ENCODE results near the gene TMPRSS4.

TMPRSS4 gene

DNA sequence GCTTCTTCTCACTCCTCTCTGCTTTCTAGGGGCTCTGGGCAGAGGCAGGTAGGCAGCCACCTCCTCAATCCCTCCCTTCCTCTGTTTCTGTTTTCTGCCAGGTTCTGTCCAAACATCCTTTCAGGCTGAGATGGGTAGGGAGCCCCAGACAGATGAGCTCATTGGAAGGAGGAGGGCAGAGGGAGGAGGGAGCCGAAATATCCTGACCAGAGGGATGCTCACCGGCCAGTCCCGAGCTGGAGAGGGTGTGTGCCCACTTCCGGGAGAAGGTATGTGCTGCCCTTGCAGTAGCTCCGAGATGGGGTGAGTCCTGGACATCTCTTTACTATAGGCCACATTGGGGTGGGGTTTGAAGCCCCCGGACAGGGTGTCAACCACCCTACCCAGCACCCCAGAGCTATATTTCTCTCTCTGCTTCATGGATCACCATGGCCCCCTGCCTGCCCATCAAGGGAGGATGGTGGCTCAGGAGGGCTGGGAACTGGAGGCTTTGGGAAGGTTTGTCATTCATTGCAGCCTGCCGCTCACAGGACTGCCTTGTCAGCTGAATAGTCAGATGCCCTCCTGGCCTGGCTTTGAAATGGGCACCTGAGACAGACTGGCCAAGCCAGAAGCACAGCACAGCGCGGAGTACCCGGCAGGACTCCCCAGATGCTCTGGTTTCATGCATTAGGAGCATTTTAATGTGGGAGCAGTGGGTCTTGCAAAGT, 80.5 kb downstream of the TMPRSS4 start:
- no peak overlapping the region for H3K27ac Mint-ChIP-seq
- peaks cover 100% of the 10 kb centered on the region for H3K27me3 Mint-ChIP-seq
- H3K36me3 Mint-ChIP-seq, result no peaks in the 10 kb centered on the region
- H3K9me3 Mint-ChIP-seq, result no peaks in the 10 kb centered on the region
- CTCF ChIA-PET, result interaction anchor here (2.0 to 3.7 kb wide), 2 partner anchors 12 to 14 kb away, joined by 10 to 37 read pairs; no protein-coding TSS in a partner anchor
- H3K4me3 Mint-ChIP-seq, result no peak overlapping the region
- no peak for DNase-seq
- peaks cover 15% of the 10 kb centered on the region for H3K4me1 Mint-ChIP-seq

GRCh38 chr11:118161786-118162185, 84.9 kb downstream of the TMPRSS4 start:
- no peaks in the 10 kb centered on the region for H3K36me3 Mint-ChIP-seq
- no peak overlapping the region for H3K27ac Mint-ChIP-seq
- H3K4me1 Mint-ChIP-seq, result peaks cover 4% of the 10 kb centered on the region
- peaks cover 96% of the 10 kb centered on the region for H3K27me3 Mint-ChIP-seq
- H3K4me3 Mint-ChIP-seq, result no peak overlapping the region
- H3K9me3 Mint-ChIP-seq, result no peaks in the 10 kb centered on the region
- DNase-seq, result no peak
- CTCF ChIA-PET, result interaction anchor here (3.7 kb wide), 1 partner anchor 9 kb away, joined by 26 read pairs; no protein-coding TSS in a partner anchor

GRCh38 chr11:118162846-118163245, 86.0 kb downstream of the TMPRSS4 start:
- Mint-ChIP-seq H3K9me3 (no peaks in the 10 kb centered on the region), H3K4me3 (no peak overlapping the region), H3K36me3 (no peaks in the 10 kb centered on the region), H3K27ac (no peak overlapping the region), H3K27me3 (peaks cover 92% of the 10 kb centered on the region), H3K4me1 (no peaks in the 10 kb centered on the region)
- no peak for DNase-seq
- CTCF ChIA-PET, result interaction anchor here (1.7 kb wide), 1 partner anchor 9 kb away, joined by 6 read pairs; no protein-coding TSS in a partner anchor

- H3K27me3 Mint-ChIP-seq, result peaks cover 92% of the 10 kb centered on the region
- no peak for DNase-seq
- no peaks in the 10 kb centered on the region for H3K4me1 Mint-ChIP-seq
These were observed 86.6 kb downstream of the TMPRSS4 start for GRCh38 chr11:118163494-118163893.

GRCh38 chr11:118164885-118165284, 88.0 kb downstream of the TMPRSS4 start:
- Mint-ChIP-seq H3K4me1 (no peaks in the 10 kb centered on the region), H3K9me3 (no peaks in the 10 kb centered on the region), H3K36me3 (no peaks in the 10 kb centered on the region), H3K27ac (no peak overlapping the region), H3K4me3 (no peak overlapping the region), H3K27me3 (peaks cover 91% of the 10 kb centered on the region)
- no peak for DNase-seq
- CTCF ChIA-PET, result no interaction called here

More at GRCh38 chr11:118163494-118163893, 86.6 kb downstream of the TMPRSS4 start:
- Mint-ChIP-seq H3K4me3 (no peak overlapping the region), H3K27ac (no peak overlapping the region), H3K36me3 (no peaks in the 10 kb centered on the region), H3K9me3 (no peaks in the 10 kb centered on the region)
- CTCF ChIA-PET, result interaction anchor here (1.7 kb wide), 1 partner anchor 9 kb away, joined by 6 read pairs; no protein-coding TSS in a partner anchor

DNA sequence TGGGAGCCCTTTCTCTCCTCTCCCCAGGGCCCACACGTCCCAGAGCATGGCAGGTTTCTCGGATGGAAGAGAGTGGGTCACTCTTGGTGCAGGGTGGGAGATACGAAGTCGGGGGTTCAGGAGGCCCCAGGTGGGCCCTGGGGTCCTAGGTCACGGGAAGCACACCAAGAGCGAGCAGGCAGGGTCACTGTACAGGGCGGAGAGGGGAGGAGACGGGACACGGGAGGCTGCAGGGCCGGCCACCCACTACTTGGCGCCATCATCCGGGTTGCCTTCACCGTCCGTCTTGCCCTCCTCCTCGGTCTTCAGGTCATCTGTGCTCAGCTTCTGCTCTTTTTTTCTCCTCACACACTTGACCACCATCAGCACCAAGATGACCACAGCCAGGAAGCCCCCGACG, 89.8 kb downstream of the TMPRSS4 start:
- H3K27ac Mint-ChIP-seq, result no peak overlapping the region
- H3K4me3 Mint-ChIP-seq, result no peak overlapping the region
- H3K4me1 Mint-ChIP-seq, result no peaks in the 10 kb centered on the region
- peaks cover 89% of the 10 kb centered on the region for H3K27me3 Mint-ChIP-seq
- no peaks in the 10 kb centered on the region for H3K36me3 Mint-ChIP-seq
- CTCF ChIA-PET, result interaction anchor here (6.7 kb wide), 1 partner anchor 22 kb away, joined by 96 read pairs; no protein-coding TSS in a partner anchor
- H3K9me3 Mint-ChIP-seq, result no peaks in the 10 kb centered on the region
- DNase-seq, result no peak

GRCh38 chr11:118167253-118167652, 90.4 kb downstream of the TMPRSS4 start:
- no peak for DNase-seq
- Mint-ChIP-seq H3K27ac (no peak overlapping the region), H3K9me3 (no peaks in the 10 kb centered on the region), H3K4me1 (no peaks in the 10 kb centered on the region), H3K36me3 (no peaks in the 10 kb centered on the region), H3K27me3 (peaks cover 87% of the 10 kb centered on the region), H3K4me3 (no peak overlapping the region)
- CTCF ChIA-PET, result interaction anchor here (1.1 to 6.7 kb wide), 2 partner anchors 12 to 23 kb away, joined by 3 to 96 read pairs; no protein-coding TSS in a partner anchor

DNA sequence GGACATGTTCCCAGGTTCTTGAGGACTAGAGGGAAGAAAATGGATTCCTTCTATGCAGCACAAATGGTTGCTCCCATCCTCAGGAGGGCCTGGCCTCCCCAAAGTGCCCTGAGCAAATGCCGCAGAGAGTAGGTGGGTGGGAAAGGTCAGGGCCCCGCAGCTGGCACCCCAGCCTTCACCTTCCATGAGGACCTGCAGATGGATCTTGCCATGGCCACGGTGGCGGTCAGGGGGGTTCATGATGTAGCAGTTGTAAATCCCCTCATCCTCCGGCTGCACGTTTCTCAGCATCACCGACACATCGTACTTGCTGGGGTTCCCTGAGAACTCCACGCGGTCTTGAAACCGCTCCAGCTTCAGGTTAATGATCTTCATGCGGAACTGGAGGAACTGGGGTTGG, 91.0 kb downstream of the TMPRSS4 start:
- Mint-ChIP-seq H3K27ac (no peak overlapping the region), H3K36me3 (no peaks in the 10 kb centered on the region), H3K4me1 (no peaks in the 10 kb centered on the region), H3K9me3 (no peaks in the 10 kb centered on the region), H3K4me3 (no peak overlapping the region), H3K27me3 (peaks cover 87% of the 10 kb centered on the region)
- DNase-seq, result no peak
- CTCF ChIA-PET, result interaction anchor here (1.0 to 6.7 kb wide), 3 partner anchors 12 to 24 kb away, joined by 3 to 96 read pairs (median 3); no protein-coding TSS in a partner anchor

DNA sequence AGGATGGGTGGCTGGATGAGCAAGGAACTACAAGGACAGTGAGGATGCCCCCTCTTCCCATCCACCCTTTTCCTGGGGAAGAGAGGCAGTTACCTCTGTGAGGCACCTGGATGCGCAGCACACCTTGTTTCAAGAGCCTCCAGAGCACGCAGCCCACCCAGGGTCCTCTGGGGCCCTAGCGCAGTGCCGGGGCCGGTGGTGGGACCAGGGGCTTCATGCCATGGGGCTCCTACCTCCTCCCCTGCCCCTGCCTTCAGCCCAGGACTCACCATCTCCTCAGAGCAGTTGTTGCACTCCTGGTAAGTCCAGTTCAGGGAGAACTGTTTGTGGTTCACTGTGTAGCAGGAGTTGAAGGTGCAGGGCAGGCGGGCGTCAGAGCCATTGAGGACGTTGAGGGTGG, 91.4 kb downstream of the TMPRSS4 start:
- Mint-ChIP-seq H3K4me1 (no peaks in the 10 kb centered on the region), H3K36me3 (no peaks in the 10 kb centered on the region), H3K4me3 (no peak overlapping the region), H3K27ac (no peak overlapping the region), H3K9me3 (no peaks in the 10 kb centered on the region), H3K27me3 (peaks cover 85% of the 10 kb centered on the region)
- CTCF ChIA-PET, result interaction anchor here (1.0 to 6.7 kb wide), 2 partner anchors 17 to 24 kb away, joined by 3 to 96 read pairs; no protein-coding TSS in a partner anchor
- no peak for DNase-seq

DNA sequence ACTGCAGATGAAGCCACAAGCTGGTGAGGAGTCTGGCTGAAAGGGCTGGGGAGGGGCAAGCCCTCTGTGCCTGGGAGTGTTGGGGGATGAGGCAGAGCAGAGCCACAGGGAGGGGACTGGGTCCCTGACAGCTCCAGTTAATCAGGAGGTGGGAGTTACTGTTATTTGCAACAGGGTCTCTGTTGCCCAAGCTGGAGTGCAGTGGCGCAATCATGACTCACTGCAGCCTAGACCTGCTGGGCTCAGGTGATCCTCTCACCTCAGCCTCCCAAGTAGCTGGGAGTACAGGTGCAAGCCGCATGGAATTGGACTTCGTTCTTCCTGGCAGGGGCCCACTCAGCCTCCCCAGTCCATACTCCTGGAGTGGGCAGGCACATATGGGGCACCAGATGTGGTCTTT, 91.9 kb downstream of the TMPRSS4 start:
- no peak overlapping the region for H3K4me3 Mint-ChIP-seq
- no peaks in the 10 kb centered on the region for H3K4me1 Mint-ChIP-seq
- no peaks in the 10 kb centered on the region for H3K36me3 Mint-ChIP-seq
- H3K27ac Mint-ChIP-seq, result no peak overlapping the region
- no peak for DNase-seq
- H3K27me3 Mint-ChIP-seq, result peaks cover 80% of the 10 kb centered on the region
- CTCF ChIA-PET, result interaction anchor here (1.0 to 6.7 kb wide), 3 partner anchors 9 to 25 kb away, joined by 3 to 96 read pairs (median 4); no protein-coding TSS in a partner anchor
- no peaks in the 10 kb centered on the region for H3K9me3 Mint-ChIP-seq

GRCh38 chr11:118169300-118170140, 92.6 kb downstream of the TMPRSS4 start:
- H3K36me3 Mint-ChIP-seq, result no peaks in the 10 kb centered on the region
- peaks cover 76% of the 10 kb centered on the region for H3K27me3 Mint-ChIP-seq
- H3K9me3 Mint-ChIP-seq, result no peaks in the 10 kb centered on the region
- no peak for DNase-seq
- no peak overlapping the region for H3K4me3 Mint-ChIP-seq
- no peaks in the 10 kb centered on the region for H3K4me1 Mint-ChIP-seq
- CTCF ChIA-PET, result interaction anchor here (1.3 to 6.7 kb wide), 6 partner anchors 8 to 94 kb away, joined by 4 to 96 read pairs (median 28); partner anchors contain the start of gene MPZL2
- no peak overlapping the region for H3K27ac Mint-ChIP-seq

- peaks cover 78% of the 10 kb centered on the region for H3K27me3 Mint-ChIP-seq
- H3K4me3 Mint-ChIP-seq, result no peak overlapping the region
- no peaks in the 10 kb centered on the region for H3K4me1 Mint-ChIP-seq
- no peaks in the 10 kb centered on the region for H3K36me3 Mint-ChIP-seq
- H3K27ac Mint-ChIP-seq, result no peak overlapping the region
- CTCF ChIA-PET, result interaction anchor here (0.7 to 6.7 kb wide), 13 partner anchors 10 to 126 kb away, joined by 3 to 96 read pairs (median 14); partner anchors contain the start of gene MPZL2
- H3K9me3 Mint-ChIP-seq, result no peaks in the 10 kb centered on the region
- no peak for DNase-seq
These were observed 93.4 kb downstream of the TMPRSS4 start for GRCh38 chr11:118170231-118170630.

- CTCF ChIA-PET, result interaction anchor here (0.7 to 6.7 kb wide), 30 partner anchors 10 to 744 kb away, joined by 3 to 96 read pairs (median 5); partner anchors contain the start of genes MPZL2 and SCN4B
- Mint-ChIP-seq H3K27me3 (peaks cover 78% of the 10 kb centered on the region), H3K4me1 (no peaks in the 10 kb centered on the region), H3K27ac (no peak overlapping the region), H3K36me3 (no peaks in the 10 kb centered on the region), H3K9me3 (no peaks in the 10 kb centered on the region), H3K4me3 (no peak overlapping the region)
- DNase-seq, result no peak
These were observed 94.0 kb downstream of the TMPRSS4 start for GRCh38 chr11:118170882-118171268.

Data from activated naive CD4-positive, alpha-beta T cell treated with anti-CD3 and anti-CD28 coated beads, Interleukin-2, amount 10 ng/mL, durations not matched to agents 7 days and 5 days (primary cell).